ENCODE data around the gene FAS. TPM values are rescaled to one million over a fixed set of nuclear protein-coding genes. Genes with fewer than 3 reads are reported as not detected.

The FAS gene
- total RNA-seq, 2 donors from 2014 or later: 24.0 to 32.6 TPM

- Histone ChIP-seq H3K9me3 (no peaks in the 10 kb centered on the region), H3K36me3 (no peaks in the 10 kb centered on the region), H3K27ac (no peak overlapping the region), H3K27me3 (replicated peaks; ENCODE audit: insufficient read depth) (peaks cover 6% of the 10 kb centered on the region), H3K4me1 (ENCODE audit: control insufficient read depth in 1 of 2, low read depth in 2 of 2) (peaks cover 3 to 10% of the 10 kb centered on the region in 2 donors), H3K4me3 (no peak overlapping the region)
- no peak for TF ChIP-seq CTCF (IDR thresholded peaks at IDR 0.05)
- ATAC-seq (ENCODE audit: insufficient number of reproducible peaks, low FRiP score, low read depth) (no peak), DNase-seq (ENCODE audit: low spot score) (no peak)
Observed at GRCh38 chr10:89064748-89065147, 74.2 kb downstream of the FAS start.

Other genes starting within 250 kb of the FAS start
- not detected for gene LIPN, start 230.8 kb upstream of the FAS start, total RNA-seq
- gene LIPM, start 188.1 kb upstream of the FAS start, total RNA-seq: not detected
- gene ANKRD22, start 139.0 kb upstream of the FAS start, total RNA-seq: not detected
- gene STAMBPL1, start 110.6 kb upstream of the FAS start, total RNA-seq: 10 to 100 TPM in 1 of 2 donors, 1 to 10 TPM in 1; 2.2 to 10.0 TPM
- gene ACTA2, start 38.0 kb upstream of the FAS start, total RNA-seq: over 10,000 TPM in 1 of 2 donors, 1,000 to 10,000 TPM in 1; 4,797 to 12,240 TPM
- 1 to 10 TPM; 2.7 to 5.6 TPM for gene CH25H, start 216.5 kb downstream of the FAS start, total RNA-seq

Data from thoracic aorta (tissue), 2 donors.